Measurements from ENCODE around the gene IL1R1.

Gene IL1R1

GRCh38 chr2:102138331-102138730 lies 4.2 kb upstream of the IL1R1 start:
- no peak for DNase-seq (ENCODE audit: low read depth)

GRCh38 chr2:102139851-102140250 lies 2.7 kb upstream of the IL1R1 start:
- no peak for DNase-seq (ENCODE audit: low read depth)

GRCh38 chr2:102140377-102140776 lies 2.2 kb upstream of the IL1R1 start:
- no peak for DNase-seq (ENCODE audit: low read depth)

- no peak for DNase-seq (ENCODE audit: low read depth)
Observed at GRCh38 chr2:102141011-102141943, 1.3 kb upstream of the IL1R1 start.

- no peak for DNase-seq (ENCODE audit: low read depth)
Observed at GRCh38 chr2:102142829-102143449, 393 bp downstream of the IL1R1 start.

GRCh38 chr2:102143450-102143985 lies 972 bp downstream of the IL1R1 start:
- no peak for DNase-seq (ENCODE audit: low read depth)

GRCh38 chr2:102144128-102144527 lies 1.6 kb downstream of the IL1R1 start:
- DNase-seq (ENCODE audit: low read depth) = no peak

GRCh38 chr2:102145107-102145506 lies 2.6 kb downstream of the IL1R1 start:
- DNase-seq (ENCODE audit: low read depth) = no peak

- no peak for DNase-seq (ENCODE audit: low read depth)
Observed at GRCh38 chr2:102145934-102146333, 3.4 kb downstream of the IL1R1 start.

GRCh38 chr2:102147935-102148334 lies 5.4 kb downstream of the IL1R1 start:
- peak; percentile 52 for DNase-seq (ENCODE audit: low read depth)

- no peak for DNase-seq (ENCODE audit: low read depth)
Observed at GRCh38 chr2:102149243-102149642, 6.7 kb downstream of the IL1R1 start.

GRCh38 chr2:102149644-102150455 lies 7.3 kb downstream of the IL1R1 start:
- DNase-seq (ENCODE audit: low read depth) = no peak

GRCh38 chr2:102154364-102154763 lies 11.8 kb downstream of the IL1R1 start:
- DNase-seq (ENCODE audit: low read depth) = no peak

GRCh38 chr2:102154946-102155702 lies 12.6 kb downstream of the IL1R1 start:
- no peak for DNase-seq (ENCODE audit: low read depth)

GRCh38 chr2:102155703-102156515 lies 13.4 kb downstream of the IL1R1 start:
- DNase-seq (ENCODE audit: low read depth) = no peak

- no peak for DNase-seq (ENCODE audit: low read depth)
Observed at GRCh38 chr2:102158011-102158755, 15.6 kb downstream of the IL1R1 start.

- DNase-seq (ENCODE audit: low read depth) = no peak
Observed at GRCh38 chr2:102159295-102159694, 16.7 kb downstream of the IL1R1 start.

GRCh38 chr2:102166189-102166845 lies 23.8 kb downstream of the IL1R1 start:
- DNase-seq (ENCODE audit: low read depth) = no peak

GRCh38 chr2:102168026-102168771 lies 25.7 kb downstream of the IL1R1 start:
- DNase-seq (ENCODE audit: low read depth) = no peak
